Heart left ventricle (tissue), 13 donors: ENCODE measurements around the gene GPATCH11.

Experiments used
- CTCF ChIP-seq, 12 donors: fragments of 200-600 bp; sonication (generic) in 4 of 12; IDR thresholded peaks; one replicate each; pipeline versions ENCODE4 v1.5.0 to v1.8.0; 2018 to 2022; ENCODE audit warnings: antibody characterized with exemption in 12 of 12, mild to moderate bottlenecking in 5 of 12
- POLR2A ChIP-seq, 2 donors: fragments of 450-650 bp; IDR thresholded peaks; one replicate each; pipeline ENCODE4 v1.6.1; 2017; ENCODE audit warnings: antibody characterized with exemption in 2 of 2, mild to moderate bottlenecking in 2 of 2, moderate library complexity in 2 of 2
- donor health status: ischemic (EF 13 %, LVEDD 7.1; RV severe dilation, severe dysfunction).
- donor health status: DM: no; HTN: yes; CAD: no.
- donor health status: DM: no; HTN: no; CAD: no.
- donor health status: ischemic (EF 25% LVEDD 6.9; RV normal size, moderate dysfunction).
- donor health status: ischemic (EF 25% LVEDD 5.7; RV mildly dilated, moderate dysfunction).
- donor health status: ischemic (EF 35%, LVEDD 5.7; RV mildly dilated, moderate dysfunction).
- donor health status: nonischemic (EF 11% LVEDD 7.7; RV severe dilation, severe dysfunction).
- donor health status: DM: yes; HTN: yes; CAD: no.
- donor health status: PGD.
- donor health status: ischemic (EF 29% LVEDD 5.4; RV normal size, mild dysfunction).
- donor health status: nonischemic (EF 23%, LVEDD 6.1; RV moderate dilation, normal function).

GRCh38 chr2:37080689-37081088 lies 3.6 kb upstream of the GPATCH11 start:
- TF ChIP-seq CTCF (IDR thresholded peaks at IDR 0.05) (no peak), POLR2A (IDR thresholded peaks at IDR 0.05) (no peak)
